VCaP (cell line): ENCODE results near the gene CFTR.

Source experiments
- H3K27ac ChIP-seq: fragments of 450-650 bp; 2 replicates; pipeline ENCODE4 v1.5.1; 2017
- TF ChIP-seq, protein P1 (sequence below): fragments of 450-650 bp; conservative IDR thresholded peaks from 2 replicates; pipeline ENCODE4 v1.5.1; 2017; ENCODE audit warnings: mild to moderate bottlenecking, moderate library complexity

CFTR gene

DNA sequence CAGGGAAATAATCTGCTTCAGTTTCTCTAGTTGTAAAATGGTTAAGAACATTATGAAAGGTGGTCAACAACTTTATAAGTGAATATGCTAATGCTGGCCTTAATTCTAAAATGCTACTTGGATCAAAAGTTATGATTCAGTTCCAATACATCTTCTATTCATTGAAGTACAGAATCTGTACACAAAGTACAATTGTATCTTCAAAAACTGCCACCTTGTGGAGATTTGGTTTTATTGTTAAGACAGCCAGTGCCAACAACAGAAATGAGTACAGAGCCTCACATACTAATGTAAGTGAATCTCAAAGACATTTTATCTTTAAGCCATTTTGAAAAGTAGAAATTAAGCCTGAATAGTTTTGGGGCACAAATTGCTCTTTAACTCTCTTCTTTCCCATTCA lies 194.0 kb downstream of the CFTR start:
- TF ChIP-seq, protein P1, sequence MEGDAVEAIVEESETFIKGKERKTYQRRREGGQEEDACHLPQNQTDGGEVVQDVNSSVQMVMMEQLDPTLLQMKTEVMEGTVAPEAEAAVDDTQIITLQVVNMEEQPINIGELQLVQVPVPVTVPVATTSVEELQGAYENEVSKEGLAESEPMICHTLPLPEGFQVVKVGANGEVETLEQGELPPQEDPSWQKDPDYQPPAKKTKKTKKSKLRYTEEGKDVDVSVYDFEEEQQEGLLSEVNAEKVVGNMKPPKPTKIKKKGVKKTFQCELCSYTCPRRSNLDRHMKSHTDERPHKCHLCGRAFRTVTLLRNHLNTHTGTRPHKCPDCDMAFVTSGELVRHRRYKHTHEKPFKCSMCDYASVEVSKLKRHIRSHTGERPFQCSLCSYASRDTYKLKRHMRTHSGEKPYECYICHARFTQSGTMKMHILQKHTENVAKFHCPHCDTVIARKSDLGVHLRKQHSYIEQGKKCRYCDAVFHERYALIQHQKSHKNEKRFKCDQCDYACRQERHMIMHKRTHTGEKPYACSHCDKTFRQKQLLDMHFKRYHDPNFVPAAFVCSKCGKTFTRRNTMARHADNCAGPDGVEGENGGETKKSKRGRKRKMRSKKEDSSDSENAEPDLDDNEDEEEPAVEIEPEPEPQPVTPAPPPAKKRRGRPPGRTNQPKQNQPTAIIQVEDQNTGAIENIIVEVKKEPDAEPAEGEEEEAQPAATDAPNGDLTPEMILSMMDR: peak; percentile 69
- peak overlapping the region; percentile 96 for H3K27ac ChIP-seq

DNA sequence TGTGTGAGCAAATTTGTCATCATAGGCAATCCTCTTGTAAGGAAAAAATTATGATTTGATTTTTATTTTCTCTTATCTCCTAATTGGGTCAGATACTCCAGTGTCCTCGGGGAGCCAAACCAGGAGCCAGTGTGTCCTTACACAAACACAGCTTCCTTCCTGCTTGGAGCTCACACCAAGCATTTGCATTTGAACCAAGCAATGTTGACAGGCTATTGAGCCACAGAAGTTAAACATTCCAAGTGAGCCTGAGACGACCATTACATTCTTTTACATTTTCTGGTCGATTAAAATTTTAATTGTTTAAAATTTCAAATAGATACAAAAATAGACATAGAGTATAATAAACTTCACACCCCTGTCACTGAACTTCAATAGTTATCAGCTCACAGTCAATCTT lies 194.8 kb downstream of the CFTR start:
- peak overlapping the region; percentile 96 for H3K27ac ChIP-seq
- TF ChIP-seq, protein P1: no peak

- H3K27ac ChIP-seq: peak overlapping the region; percentile 96
- TF ChIP-seq, protein P1: no peak
These were observed 195.9 kb downstream of the CFTR start for GRCh38 chr7:117675497-117676435.

GRCh38 chr7:117679120-117679519 lies 199.3 kb downstream of the CFTR start:
- TF ChIP-seq, protein P1: no peak
- H3K27ac ChIP-seq: no peak overlapping the region

DNA sequence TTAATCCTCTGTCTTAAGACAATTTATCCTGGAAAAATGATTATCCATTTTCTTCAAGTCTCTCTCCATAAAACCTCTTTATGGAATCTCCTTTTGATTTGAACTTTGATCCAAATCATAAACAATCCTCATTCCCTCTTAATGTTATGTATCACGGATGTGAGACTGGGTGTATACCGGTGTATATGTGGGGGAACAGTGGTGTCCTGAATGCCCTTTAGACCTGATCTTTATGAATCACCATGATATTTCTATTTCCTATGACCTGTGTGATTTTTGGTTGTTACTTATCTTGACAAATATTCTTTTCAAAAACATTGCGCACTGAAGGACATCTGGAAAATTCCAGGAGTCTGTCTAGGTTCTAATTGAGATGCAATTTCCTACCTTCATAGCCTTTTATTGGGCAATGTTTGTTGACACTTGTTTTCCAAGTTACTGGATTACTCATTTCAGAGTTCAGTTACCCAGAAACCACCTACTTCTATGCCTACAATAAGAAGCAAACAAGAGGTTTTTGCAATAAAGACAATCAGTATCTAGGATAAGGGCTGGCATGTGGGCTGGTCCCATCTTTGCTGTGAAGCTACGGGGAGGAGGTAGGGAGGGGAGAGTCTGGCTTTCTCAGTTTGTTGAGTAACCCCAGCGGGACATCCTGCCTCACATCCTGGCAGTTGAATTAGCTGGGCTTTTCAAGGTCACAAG lies 203.0 kb downstream of the CFTR start:
- TF ChIP-seq, protein P1: no peak
- H3K27ac ChIP-seq: no peak overlapping the region

- TF ChIP-seq, protein P1: no peak
- no peak overlapping the region for H3K27ac ChIP-seq
These were observed 203.8 kb downstream of the CFTR start for GRCh38 chr7:117683430-117684175.

DNA sequence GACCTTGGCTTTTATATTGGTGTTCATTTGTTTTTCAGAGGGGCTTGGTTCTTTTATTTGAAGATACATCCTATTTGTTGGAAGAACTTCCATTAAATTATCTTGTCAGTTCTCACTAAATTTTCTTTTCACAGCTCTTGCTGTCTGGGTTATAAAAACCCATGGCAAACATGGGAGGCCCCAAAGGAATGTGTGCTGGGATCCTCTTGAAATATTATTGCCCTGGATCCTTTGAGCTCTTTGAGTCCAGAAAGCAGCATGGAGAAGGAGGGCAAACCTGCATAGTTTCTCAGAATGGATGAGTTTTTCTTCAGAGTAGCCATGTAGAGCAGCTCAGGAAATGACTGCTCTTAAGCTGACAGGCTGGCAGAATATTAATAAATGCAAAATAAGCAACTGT lies 206.0 kb downstream of the CFTR start:
- TF ChIP-seq, protein P1: no peak
- H3K27ac ChIP-seq: peak overlapping the region; percentile 30
